ENCODE results near the gene KIF23. TPM values are rescaled to one million over a fixed set of nuclear protein-coding genes. Genes with fewer than 3 reads are reported as not detected.

Gene KIF23
- total RNA-seq, 1 experiment from 2014 or later = 83.7 TPM

GRCh38 chr15:69465253-69465652 lies 51.1 kb downstream of the KIF23 start:
- H3K27me3 ChIP-seq (ENCODE audit: insufficient read depth, low read length) = no peaks in the 10 kb centered on the region
- no peaks in the 10 kb centered on the region for H3K79me2 ChIP-seq (ENCODE audit: insufficient read depth, low read length)
- peak overlapping the region; percentile 27 for H2AFZ ChIP-seq (ENCODE audit: low read depth, low read length, poor library complexity, severe bottlenecking)
- H3K9ac ChIP-seq (ENCODE audit: low read length) = no peak overlapping the region
- TF ChIP-seq EZH2 (IDR thresholded peaks at IDR 0.05) (no peak), JUND (IDR thresholded peaks at IDR 0.05) (no peak), TCF7L2 (IDR thresholded peaks at IDR 0.05; ENCODE audit: borderline replicate concordance, extremely low read depth, insufficient read depth, insufficient read length) (no peak), POLR2A (IDR thresholded peaks at IDR 0.05; ENCODE audit: borderline replicate concordance, extremely low read depth, insufficient read depth, insufficient read length) (no peak), RAD21 (IDR thresholded peaks at IDR 0.05; ENCODE audit: low read depth) (no peak), CBX3 (IDR thresholded peaks at IDR 0.05; ENCODE audit: low read depth) (no peak), SP1 (IDR thresholded peaks at IDR 0.05; ENCODE audit: low read depth) (no peak), YY1 (IDR thresholded peaks at IDR 0.05; ENCODE audit: extremely low read depth, insufficient replicate concordance, low read depth, low read length) (no peak), FOSL1 (IDR thresholded peaks at IDR 0.05; ENCODE audit: low read depth) (no peak), ZFX (IDR thresholded peaks at IDR 0.05) (no peak), EGR1 (IDR thresholded peaks at IDR 0.05; ENCODE audit: low read depth) (no peak), CTCF (IDR thresholded peaks at IDR 0.05 in 2 of 3, conservative IDR thresholded peaks at IDR 0.05 in 1 of 3; ENCODE audit: borderline replicate concordance in 1 of 3, insufficient read depth in 1 of 3, low read depth in 2 of 3, low read length in 2 of 3) (no peak), REST (IDR thresholded peaks at IDR 0.05; ENCODE audit: low read depth) (no peak), MAX (IDR thresholded peaks at IDR 0.05) (no peak)
- DNase-seq (ENCODE audit: low read depth, low spot score) = no peak
- no peaks in the 10 kb centered on the region for H3K9me3 ChIP-seq (ENCODE audit: control insufficient read depth in 1 of 2, insufficient read depth in 1 of 2, low read depth in 1 of 2, low read length in 2 of 2)
- no peaks in the 10 kb centered on the region for H3K9me2 ChIP-seq (ENCODE audit: insufficient read depth)
- intact Hi-C loops (cut with micrococcal nuclease) = no loop called here
- CTCF ChIA-PET = interaction anchor here (2.4 to 5.0 kb wide), 2 partner anchors 12 to 434 kb away, joined by 7 to 19 read pairs; no protein-coding TSS in a partner anchor
- H3K4me1 ChIP-seq (ENCODE audit: control insufficient read depth in 1 of 2, insufficient read depth in 2 of 2, low read length in 2 of 2) = peaks cover 10 to 50% of the 10 kb centered on the region in 2 experiments
- H3K4me3 ChIP-seq (replicated peaks in 1 of 2; ENCODE audit: low read depth in 1 of 2, low read length in 2 of 2) = no peak overlapping the region
- ATAC-seq = no peak
- peak overlapping the region; percentile 43; the same call in 1 of the 2 replicates for H3K4me2 ChIP-seq (ENCODE audit: low read length)
- RAD21 ChIA-PET (ENCODE audit: low non-redundant PET in 1 of 2, low total read pairs in 2 of 2, uncharacterized antibody in 2 of 2, unreplicated experiment in 2 of 2) = no interaction called here
- no peaks in the 10 kb centered on the region for H4K20me1 ChIP-seq (ENCODE audit: insufficient read depth)
- POLR2A ChIA-PET = no interaction called here
- H3K27ac ChIP-seq (ENCODE audit: low read depth, low read length) = no peak overlapping the region
- no peaks in the 10 kb centered on the region for H3K36me3 ChIP-seq (ENCODE audit: control insufficient read depth in 1 of 2, insufficient read depth in 2 of 2, low read length in 2 of 2)
- BruUV-seq (replicated peaks) = no TSS peak

All from HCT116 (cell line).